Central memory CD8-positive, alpha-beta T cell (primary cell): Measurements from ENCODE around the gene PARN.
A peak's percentile ranks its signal among the peaks of the same experiment; 100 is the strongest.
"Not testable (repeated sequence)": the region's sequence is repeated elsewhere in the genome, so short reads cannot be mapped to it uniquely, and the experiment has no call there.

Experiments used
- ATAC-seq: fragments of 150-1000 bp; cut with Tn5 transposase; replicated peaks from 2 replicates; pipeline ENCODE4 v1.10.0; 2022; ENCODE audit warnings: mild to moderate bottlenecking, moderate FRiP score, moderate number of reproducible peaks; ENCODE audit not compliant: poor library complexity, severe bottlenecking; ENCODE audit errors: extremely low read depth
- DNase-seq, 2 donors: peaks; one replicate each; pipeline ENCODE4 v3.0.0; 2021; ENCODE audit warnings: low spot score in 2 of 2
- H3K27ac Mint-ChIP-seq: one replicate; pipeline ENCODE4 v1.8.0; 2022; ENCODE audit warnings: low read depth, mild to moderate bottlenecking, moderate library complexity, mixed read lengths
- H3K27me3 Mint-ChIP-seq: one replicate; pipeline ENCODE4 v1.8.0; 2022; ENCODE audit warnings: mixed read lengths
- H3K36me3 Mint-ChIP-seq: one replicate; pipeline ENCODE4 v1.8.0; 2022; ENCODE audit warnings: mild to moderate bottlenecking, moderate library complexity, mixed read lengths; ENCODE audit not compliant: insufficient read depth
- H3K4me1 Mint-ChIP-seq: one replicate; pipeline ENCODE4 v1.8.0; 2022; ENCODE audit warnings: mixed read lengths
- H3K4me3 Mint-ChIP-seq: one replicate; pipeline ENCODE4 v1.8.0; 2022; ENCODE audit warnings: mild to moderate bottlenecking, moderate library complexity, mixed read lengths
- H3K9me3 Mint-ChIP-seq: one replicate; pipeline ENCODE4 v1.8.0; 2022; ENCODE audit warnings: mixed read lengths

PARN gene

DNA sequence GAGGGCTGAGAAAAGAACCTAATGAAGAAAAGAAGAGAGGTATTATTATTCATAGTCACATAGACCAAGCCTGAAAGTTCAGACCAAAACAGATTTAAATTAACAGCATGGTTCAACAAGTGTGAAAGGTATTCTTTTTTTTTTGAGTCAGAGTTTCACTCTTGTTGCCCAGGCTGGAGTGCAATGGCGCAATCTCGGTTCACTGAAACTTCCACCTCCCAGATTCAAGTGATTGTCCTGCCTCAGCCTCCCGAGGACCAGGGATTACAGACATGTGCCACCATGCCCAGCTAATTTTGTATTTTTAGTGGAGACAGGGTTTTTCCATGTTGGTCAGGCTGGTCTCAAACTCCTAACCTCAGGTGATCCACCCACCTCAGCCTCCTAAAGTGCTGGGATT lies 49.1 kb downstream of the PARN start:
- H3K27ac Mint-ChIP-seq, H3K9me3 Mint-ChIP-seq, DNase-seq, ATAC-seq, H3K4me1 Mint-ChIP-seq, H3K27me3 Mint-ChIP-seq, H3K4me3 Mint-ChIP-seq: not testable (repeated sequence)
- peaks cover 58% of the 10 kb centered on the region for H3K36me3 Mint-ChIP-seq

DNA sequence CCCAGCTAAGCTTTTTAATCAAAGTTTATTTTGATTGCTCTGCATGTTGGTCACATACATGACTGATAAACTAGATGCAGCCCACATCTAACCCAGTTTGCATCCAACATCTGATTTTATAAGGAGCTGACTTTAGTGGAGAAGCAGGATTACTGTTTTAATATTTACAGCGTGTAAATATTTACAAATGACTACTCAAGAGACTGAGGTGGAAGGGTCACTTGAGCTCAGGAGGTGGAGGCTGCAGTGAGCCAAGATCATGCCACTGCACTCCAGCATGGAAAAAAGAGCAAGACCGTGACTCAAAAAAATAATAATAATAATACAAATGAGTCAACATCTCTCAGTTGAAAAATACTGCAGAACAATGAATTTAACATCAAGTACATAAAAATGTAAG lies 50.8 kb downstream of the PARN start:
- Mint-ChIP-seq H3K36me3 (peaks cover 63% of the 10 kb centered on the region), H3K4me3 (no peak overlapping the region), H3K27me3 (no peaks in the 10 kb centered on the region), H3K27ac (no peak overlapping the region), H3K4me1 (no peaks in the 10 kb centered on the region), H3K9me3 (no peaks in the 10 kb centered on the region)
- DNase-seq: no peak
- no peak for ATAC-seq

GRCh38 chr16:14576532-14576931 lies 53.5 kb downstream of the PARN start:
- DNase-seq (no peak), ATAC-seq (no peak)
- no peaks in the 10 kb centered on the region for H3K4me1 Mint-ChIP-seq
- H3K36me3 Mint-ChIP-seq: peaks cover 58% of the 10 kb centered on the region
- H3K27me3 Mint-ChIP-seq: no peaks in the 10 kb centered on the region
- no peak overlapping the region for H3K27ac Mint-ChIP-seq
- no peak overlapping the region for H3K4me3 Mint-ChIP-seq
- no peaks in the 10 kb centered on the region for H3K9me3 Mint-ChIP-seq

GRCh38 chr16:14576069-14576468 lies 54.0 kb downstream of the PARN start:
- H3K4me1 Mint-ChIP-seq: no peaks in the 10 kb centered on the region
- ATAC-seq (no peak), DNase-seq (no peak)
- peaks cover 53% of the 10 kb centered on the region for H3K36me3 Mint-ChIP-seq
- no peaks in the 10 kb centered on the region for H3K27me3 Mint-ChIP-seq
- no peaks in the 10 kb centered on the region for H3K9me3 Mint-ChIP-seq
- no peak overlapping the region for H3K4me3 Mint-ChIP-seq
- no peak overlapping the region for H3K27ac Mint-ChIP-seq

DNA sequence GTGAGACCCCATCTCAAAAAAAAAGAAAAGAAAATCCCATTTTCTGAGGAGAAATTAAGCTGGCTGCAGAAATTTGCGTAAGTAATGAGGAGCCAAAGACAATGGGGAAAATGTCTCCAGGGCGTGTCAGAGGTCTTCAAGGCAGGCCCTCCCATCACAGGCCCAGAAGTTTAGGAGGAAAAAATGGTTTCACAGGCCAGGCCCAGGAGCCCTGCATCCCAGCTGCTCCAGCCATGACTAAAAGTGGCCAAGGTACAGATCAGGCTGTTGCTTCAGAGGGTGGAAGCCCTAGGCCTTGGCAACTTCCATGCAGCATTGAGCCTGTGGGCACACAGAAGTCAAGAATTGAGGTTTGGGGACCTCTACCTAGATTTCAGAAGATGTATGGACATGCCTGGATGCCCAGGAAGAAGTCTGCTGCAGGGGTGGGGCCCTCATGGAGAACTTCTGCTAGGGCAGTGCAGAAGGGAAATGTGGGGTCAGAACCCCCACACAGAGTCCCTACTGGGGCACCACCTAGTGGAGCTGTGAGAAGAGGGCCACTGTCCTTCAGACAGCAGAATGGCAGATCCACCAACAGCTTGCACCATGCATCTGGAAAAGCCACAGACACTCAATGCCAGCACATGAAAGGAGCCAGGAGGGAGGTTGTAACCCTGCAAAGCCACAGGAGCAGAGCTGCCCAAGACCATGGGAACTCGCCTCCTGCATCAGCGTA lies 55.2 kb downstream of the PARN start:
- not testable (repeated sequence) for H3K27ac Mint-ChIP-seq, H3K4me3 Mint-ChIP-seq, H3K4me1 Mint-ChIP-seq, DNase-seq, H3K9me3 Mint-ChIP-seq, ATAC-seq, H3K27me3 Mint-ChIP-seq
- H3K36me3 Mint-ChIP-seq: peaks cover 44% of the 10 kb centered on the region

DNA sequence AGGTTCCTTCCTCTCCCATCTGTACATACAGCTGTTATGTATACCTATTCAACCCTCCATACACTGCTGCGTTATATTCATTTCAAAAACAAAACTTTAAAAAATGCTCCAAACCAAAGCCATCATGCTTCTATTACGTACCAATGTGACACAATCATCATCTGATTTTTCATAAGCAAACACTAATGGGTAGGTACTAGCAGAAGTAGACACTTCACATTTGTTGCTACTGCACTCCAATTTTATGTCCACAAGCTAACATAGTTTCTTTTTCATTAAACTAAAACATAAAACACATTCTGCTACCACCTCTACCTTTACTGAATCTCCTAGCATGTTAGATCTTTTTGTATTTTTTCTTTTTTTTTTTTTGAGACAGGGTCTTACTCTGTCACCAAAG lies 57.5 kb downstream of the PARN start:
- no peaks in the 10 kb centered on the region for H3K27me3 Mint-ChIP-seq
- peaks cover 29% of the 10 kb centered on the region for H3K36me3 Mint-ChIP-seq
- no peaks in the 10 kb centered on the region for H3K9me3 Mint-ChIP-seq
- no peak for DNase-seq
- no peak for ATAC-seq
- H3K27ac Mint-ChIP-seq: peak overlapping the region; percentile 88
- no peak overlapping the region for H3K4me3 Mint-ChIP-seq
- H3K4me1 Mint-ChIP-seq: peaks cover 5% of the 10 kb centered on the region

DNA sequence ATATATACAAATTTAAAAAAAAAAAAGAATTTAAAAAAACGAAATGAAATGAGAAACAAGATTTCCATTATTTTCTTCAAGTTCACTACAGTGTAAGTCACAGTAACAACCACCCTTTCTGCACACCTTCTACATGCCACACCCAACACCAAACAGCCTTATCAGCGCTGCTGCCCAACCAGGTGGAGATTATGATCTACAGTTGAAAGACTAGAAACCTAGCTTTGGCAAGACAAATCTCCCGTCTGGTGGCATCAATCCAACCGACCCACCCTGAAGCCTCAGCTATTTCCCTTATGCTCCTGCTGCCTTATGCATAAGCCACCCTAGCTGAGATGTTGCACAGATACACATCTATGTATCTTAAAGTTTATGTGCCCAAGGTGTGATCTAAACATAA lies 60.8 kb downstream of the PARN start:
- Mint-ChIP-seq H3K9me3 (no peaks in the 10 kb centered on the region), H3K4me3 (no peak overlapping the region), H3K27ac (peak overlapping the region; percentile 26), H3K36me3 (peaks cover 18% of the 10 kb centered on the region), H3K4me1 (peaks cover 15% of the 10 kb centered on the region), H3K27me3 (no peaks in the 10 kb centered on the region)
- DNase-seq (no peak), ATAC-seq (no peak)

DNA sequence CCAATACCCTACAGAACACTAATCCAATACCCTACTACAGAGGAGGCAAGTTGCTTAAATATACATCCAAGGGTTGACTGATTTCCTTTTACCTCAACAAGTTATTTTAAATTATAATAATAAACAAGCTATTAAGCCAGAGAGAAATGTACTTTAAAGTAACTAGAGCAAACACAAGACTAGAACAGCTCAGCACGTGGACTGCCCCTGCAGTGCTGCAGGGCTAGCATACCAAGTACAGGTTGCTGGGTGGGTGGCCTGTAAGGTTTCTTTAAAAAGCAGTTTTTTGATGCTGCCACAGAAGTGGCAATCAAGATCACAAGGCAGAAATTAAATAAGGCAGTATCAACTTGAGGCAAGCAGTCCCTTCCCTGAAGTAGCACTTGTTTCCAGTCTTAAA lies 63.5 kb downstream of the PARN start:
- Mint-ChIP-seq H3K27me3 (no peaks in the 10 kb centered on the region), H3K27ac (no peak overlapping the region), H3K4me3 (no peak overlapping the region), H3K4me1 (peaks cover 20% of the 10 kb centered on the region), H3K9me3 (no peaks in the 10 kb centered on the region), H3K36me3 (peaks cover 12% of the 10 kb centered on the region)
- ATAC-seq: no peak
- DNase-seq: no peak

- no peaks in the 10 kb centered on the region for H3K27me3 Mint-ChIP-seq
- H3K9me3 Mint-ChIP-seq: no peaks in the 10 kb centered on the region
- ATAC-seq: no peak
- H3K4me3 Mint-ChIP-seq: no peak overlapping the region
- no peak for DNase-seq
- H3K4me1 Mint-ChIP-seq: peaks cover 20% of the 10 kb centered on the region
- H3K27ac Mint-ChIP-seq: peak overlapping the region; percentile 54
- peaks cover 9% of the 10 kb centered on the region for H3K36me3 Mint-ChIP-seq
Observed at GRCh38 chr16:14565688-14566025, 64.4 kb downstream of the PARN start.

DNA sequence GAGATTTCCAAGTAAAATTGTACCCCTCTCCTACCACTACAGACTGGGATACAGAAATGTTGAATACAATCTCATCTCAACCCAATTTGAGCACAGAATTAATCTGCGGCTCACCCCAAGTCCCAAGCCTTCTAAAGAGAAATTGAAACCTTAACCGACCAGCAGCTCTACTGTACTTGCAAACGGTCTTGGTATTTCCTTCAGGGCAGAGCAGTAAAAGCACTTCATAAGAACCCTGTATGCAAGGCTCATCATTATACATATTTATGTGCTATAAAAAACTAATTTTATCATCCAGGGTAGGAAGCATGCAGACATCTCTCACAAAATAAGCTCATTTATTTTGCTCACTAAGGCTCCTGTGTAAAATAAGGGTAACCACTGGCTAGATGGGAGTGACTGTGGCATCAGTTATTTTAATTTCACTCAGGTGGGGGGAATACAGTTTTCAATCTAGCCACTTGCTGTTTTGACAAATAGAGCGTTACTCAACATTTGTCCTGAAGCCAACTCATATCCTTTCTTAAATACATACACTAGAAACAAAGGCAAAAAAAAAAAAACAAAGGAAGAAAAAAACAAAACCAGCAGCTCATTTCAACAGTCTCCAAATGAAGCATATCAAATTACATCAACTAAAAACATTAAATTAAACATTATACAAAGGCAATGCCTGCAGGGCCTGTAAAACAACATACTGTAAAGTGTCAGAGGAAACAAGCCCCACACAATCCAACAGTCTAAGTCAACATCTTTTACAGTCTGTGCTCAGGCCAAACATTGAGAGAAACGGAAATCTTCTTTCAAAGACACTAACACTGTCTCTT lies 65.0 kb downstream of the PARN start:
- Mint-ChIP-seq H3K9me3 (no peaks in the 10 kb centered on the region), H3K4me3 (no peak overlapping the region), H3K27ac (peak overlapping the region; percentile 54), H3K27me3 (no peaks in the 10 kb centered on the region), H3K36me3 (peaks cover 10% of the 10 kb centered on the region), H3K4me1 (peaks cover 20% of the 10 kb centered on the region)
- ATAC-seq: no peak
- no peak for DNase-seq

DNA sequence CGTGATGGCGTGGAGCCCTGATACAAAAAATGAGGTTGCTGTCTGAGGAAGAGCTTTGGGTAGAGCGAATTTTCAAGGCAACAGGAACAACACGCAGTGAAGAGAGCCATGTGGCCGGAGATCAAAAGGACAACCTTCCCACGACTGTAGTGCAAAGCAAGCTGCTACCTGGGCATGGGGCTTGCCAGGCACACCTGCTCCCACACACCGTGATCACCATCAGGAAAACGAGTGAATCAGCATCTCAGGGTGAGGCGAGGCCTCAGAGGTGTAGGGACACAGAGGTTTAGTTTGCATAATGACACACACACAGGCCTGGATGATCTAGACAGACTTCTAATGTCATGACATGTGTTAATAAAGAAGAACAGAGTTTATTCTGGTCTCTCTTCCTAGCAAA lies 65.7 kb downstream of the PARN start:
- Mint-ChIP-seq H3K27ac (peak overlapping the region; percentile 54), H3K36me3 (peaks cover 10% of the 10 kb centered on the region), H3K9me3 (no peaks in the 10 kb centered on the region)

DNA sequence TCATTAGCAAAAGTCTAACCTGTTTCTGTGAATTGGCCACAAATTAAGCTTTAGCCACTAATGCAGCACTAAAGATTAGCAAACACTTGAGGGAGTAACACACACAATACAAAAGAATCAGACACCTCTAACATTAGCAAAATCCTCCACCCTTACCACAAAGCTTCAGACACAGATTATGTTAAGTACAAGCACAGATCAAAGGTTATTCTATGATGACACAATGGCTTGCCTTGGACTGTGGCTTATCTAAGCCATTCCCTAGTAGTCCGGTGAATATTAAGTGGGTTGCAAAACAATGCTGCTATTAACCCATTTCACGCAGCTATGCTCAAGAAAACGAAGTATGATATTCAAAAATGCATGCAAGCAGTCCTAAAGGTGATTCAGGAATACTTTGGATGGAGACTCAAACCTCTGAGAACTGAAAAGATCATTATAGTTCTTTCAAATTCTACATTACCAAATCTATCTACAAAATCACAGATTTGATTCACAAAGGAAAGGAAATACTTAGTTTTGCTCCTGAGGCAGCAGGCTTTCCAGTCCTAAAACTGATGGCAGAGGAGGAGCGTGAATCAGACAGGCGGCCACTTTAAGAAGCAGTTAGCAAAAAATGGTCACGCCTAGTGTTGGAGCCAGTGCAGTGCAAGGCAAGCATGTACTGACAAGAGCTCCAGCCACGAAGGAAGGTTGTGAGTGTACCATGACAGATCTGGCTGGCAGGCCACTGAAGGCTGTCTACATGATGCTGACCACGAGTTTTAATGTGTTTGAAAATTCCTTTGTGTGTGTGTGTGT lies 67.2 kb downstream of the PARN start:
- H3K4me1 Mint-ChIP-seq: peaks cover 15% of the 10 kb centered on the region
- ATAC-seq (no peak), DNase-seq (no peak)
- H3K36me3 Mint-ChIP-seq: peaks cover 12% of the 10 kb centered on the region
- H3K27ac Mint-ChIP-seq: no peak overlapping the region
- H3K4me3 Mint-ChIP-seq: no peak overlapping the region
- H3K27me3 Mint-ChIP-seq: no peaks in the 10 kb centered on the region
- H3K9me3 Mint-ChIP-seq: no peaks in the 10 kb centered on the region

More for the DNA sequence above, 65.7 kb downstream of the PARN start:
- Mint-ChIP-seq H3K4me3 (no peak overlapping the region), H3K4me1 (peaks cover 17% of the 10 kb centered on the region), H3K27me3 (no peaks in the 10 kb centered on the region)
- ATAC-seq: no peak
- DNase-seq: no peak
